GM18868 (cell line): Measurements from ENCODE around the gene MYH2.

Source experiments
- ATAC-seq: cut with Tn5 transposase; IDR thresholded peaks from one replicate; pipeline ENCODE4 v1.9.1; 2021; ENCODE audit warnings: mild to moderate bottlenecking, moderate library complexity; ENCODE audit not compliant: unreplicated experiment

The MYH2 gene

GRCh38 chr17:10516638-10517037 lies 32.8 kb downstream of the MYH2 start:
- ATAC-seq = no peak

GRCh38 chr17:10516065-10516464 lies 33.4 kb downstream of the MYH2 start:
- ATAC-seq = no peak

- no peak for ATAC-seq
These were observed 36.0 kb downstream of the MYH2 start for GRCh38 chr17:10513299-10514067.

- ATAC-seq = no peak
These were observed 36.6 kb downstream of the MYH2 start for GRCh38 chr17:10512856-10513255.

GRCh38 chr17:10499950-10500349 lies 49.5 kb downstream of the MYH2 start:
- ATAC-seq = no peak

- no peak for ATAC-seq
These were observed 57.5 kb downstream of the MYH2 start for GRCh38 chr17:10492004-10492403.

GRCh38 chr17:10482252-10482651 lies 67.2 kb downstream of the MYH2 start:
- no peak for ATAC-seq

- ATAC-seq = no peak
These were observed 71.8 kb downstream of the MYH2 start for GRCh38 chr17:10477701-10478100.

- ATAC-seq = no peak
These were observed 74.9 kb downstream of the MYH2 start for GRCh38 chr17:10474536-10474935.

GRCh38 chr17:10471858-10472257 lies 77.6 kb downstream of the MYH2 start:
- ATAC-seq = no peak
